Measurements from ENCODE around the gene NXNL2. TPM values are rescaled to one million over a fixed set of nuclear protein-coding genes. Genes with fewer than 3 reads are reported as not detected.

Gene NXNL2
- total RNA-seq: 3.4 TPM

GRCh38 chr9:88534456-88535225 is at the start of gene NXNL2:
Gene NXNL2, plus strand, starts transcription at chr9:88535178. Its CDS starts 257 bp downstream, at chr9:88535435.

Other genes with a start within 250 kb of the NXNL2 start
- 137 TPM for gene SPIN1, start 146.7 kb upstream of the NXNL2 start, total RNA-seq

Measured in metanephros (tissue), 1 donor.